Activated CD4-positive, CD25-positive, alpha-beta regulatory T cell (primary cell): ENCODE data around the gene WWOX.

Experiments used
- DNase-seq, 4 experiments: peaks; one replicate each; lab custom pipeline; 2025; lab: John Stamatoyannopoulos, UW

The WWOX gene

GRCh38 chr16:78362524-78363135, 263.2 kb downstream of the WWOX start:
- no peak for DNase-seq

GRCh38 chr16:78363843-78364555, 264.5 kb downstream of the WWOX start:
- no peak for DNase-seq

- no peak for DNase-seq
Measured at GRCh38 chr16:78364556-78364880, 265.1 kb downstream of the WWOX start.

- DNase-seq = no peak
Measured at GRCh38 chr16:78365366-78365765, 265.9 kb downstream of the WWOX start.

- no peak for DNase-seq
Measured at GRCh38 chr16:78368121-78369102, 269.0 kb downstream of the WWOX start.

GRCh38 chr16:78372277-78372676, 272.8 kb downstream of the WWOX start:
- no peak for DNase-seq

- DNase-seq = no peak
Measured at GRCh38 chr16:78375055-78375679, 275.7 kb downstream of the WWOX start.

GRCh38 chr16:78376452-78376851, 277.0 kb downstream of the WWOX start:
- DNase-seq = no peak

- DNase-seq = no peak
Measured at GRCh38 chr16:78377312-78377711, 277.9 kb downstream of the WWOX start.

- DNase-seq = no peak
Measured at GRCh38 chr16:78381060-78381459, 281.6 kb downstream of the WWOX start.

GRCh38 chr16:78383118-78383517, 283.7 kb downstream of the WWOX start:
- DNase-seq = no peak

- no peak for DNase-seq
Measured at GRCh38 chr16:78385086-78385805, 285.8 kb downstream of the WWOX start.

GRCh38 chr16:78386557-78387324, 287.3 kb downstream of the WWOX start:
- DNase-seq = no peak

GRCh38 chr16:78389009-78389498, 289.6 kb downstream of the WWOX start:
- no peak for DNase-seq

- no peak for DNase-seq
Measured at GRCh38 chr16:78390092-78390491, 290.6 kb downstream of the WWOX start.

- DNase-seq = no peak
Measured at GRCh38 chr16:78390508-78391324, 291.3 kb downstream of the WWOX start.

GRCh38 chr16:78392585-78393195, 293.2 kb downstream of the WWOX start:
- no peak for DNase-seq

- no peak for DNase-seq
Measured at GRCh38 chr16:78395035-78395434, 295.6 kb downstream of the WWOX start.

GRCh38 chr16:78396046-78396445, 296.6 kb downstream of the WWOX start:
- no peak for DNase-seq
